Measurements from ENCODE around the gene RPE.

Gene RPE

DNA sequence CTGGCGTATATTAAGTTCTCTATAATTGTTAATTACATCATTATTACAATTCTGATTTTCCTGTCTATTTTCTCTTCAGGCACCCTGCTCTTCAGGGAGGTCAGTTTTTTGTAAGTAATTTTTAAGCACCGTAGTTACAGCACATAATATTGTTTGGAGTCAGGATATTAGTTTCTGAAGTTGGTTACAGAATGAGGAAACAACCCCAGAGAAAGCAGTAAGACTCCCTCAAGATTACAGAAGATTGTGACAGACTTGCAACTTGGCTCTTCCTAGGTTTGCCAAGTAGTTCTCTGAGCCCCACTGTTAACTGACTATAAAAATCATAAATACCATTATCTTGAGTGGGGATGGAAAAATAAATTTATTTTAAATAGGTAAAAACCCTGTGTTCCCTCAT, 921 bp downstream of the RPE start:
- TF ChIP-seq, protein P1, sequence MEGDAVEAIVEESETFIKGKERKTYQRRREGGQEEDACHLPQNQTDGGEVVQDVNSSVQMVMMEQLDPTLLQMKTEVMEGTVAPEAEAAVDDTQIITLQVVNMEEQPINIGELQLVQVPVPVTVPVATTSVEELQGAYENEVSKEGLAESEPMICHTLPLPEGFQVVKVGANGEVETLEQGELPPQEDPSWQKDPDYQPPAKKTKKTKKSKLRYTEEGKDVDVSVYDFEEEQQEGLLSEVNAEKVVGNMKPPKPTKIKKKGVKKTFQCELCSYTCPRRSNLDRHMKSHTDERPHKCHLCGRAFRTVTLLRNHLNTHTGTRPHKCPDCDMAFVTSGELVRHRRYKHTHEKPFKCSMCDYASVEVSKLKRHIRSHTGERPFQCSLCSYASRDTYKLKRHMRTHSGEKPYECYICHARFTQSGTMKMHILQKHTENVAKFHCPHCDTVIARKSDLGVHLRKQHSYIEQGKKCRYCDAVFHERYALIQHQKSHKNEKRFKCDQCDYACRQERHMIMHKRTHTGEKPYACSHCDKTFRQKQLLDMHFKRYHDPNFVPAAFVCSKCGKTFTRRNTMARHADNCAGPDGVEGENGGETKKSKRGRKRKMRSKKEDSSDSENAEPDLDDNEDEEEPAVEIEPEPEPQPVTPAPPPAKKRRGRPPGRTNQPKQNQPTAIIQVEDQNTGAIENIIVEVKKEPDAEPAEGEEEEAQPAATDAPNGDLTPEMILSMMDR (conservative IDR thresholded peaks at IDR 0.05): no peak
- peak overlapping the region; percentile 85; the same call in 1 of the 2 replicates for H3K27ac ChIP-seq

DNA sequence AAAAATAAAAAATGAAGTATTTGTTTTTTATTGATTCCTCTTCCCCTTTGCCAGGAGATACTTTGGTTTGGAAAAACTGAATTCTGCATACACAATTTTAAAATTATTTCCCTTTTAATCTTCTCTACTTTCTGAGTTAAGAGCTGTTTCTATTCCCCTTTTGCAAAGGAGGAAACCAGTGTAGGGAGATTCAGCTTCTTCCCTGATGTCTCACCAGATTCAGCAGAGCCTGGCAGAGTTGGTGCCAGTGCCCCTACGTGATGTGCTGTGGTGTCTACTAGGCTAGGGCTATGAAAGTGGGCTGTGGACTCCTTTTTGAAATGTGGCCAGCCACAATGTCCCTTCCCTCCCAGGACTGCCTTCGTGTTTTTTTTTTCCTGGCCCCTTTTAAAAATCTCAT, 2.4 kb downstream of the RPE start:
- TF ChIP-seq, protein P1 (conservative IDR thresholded peaks at IDR 0.05): no peak
- no peak overlapping the region for H3K27ac ChIP-seq

DNA sequence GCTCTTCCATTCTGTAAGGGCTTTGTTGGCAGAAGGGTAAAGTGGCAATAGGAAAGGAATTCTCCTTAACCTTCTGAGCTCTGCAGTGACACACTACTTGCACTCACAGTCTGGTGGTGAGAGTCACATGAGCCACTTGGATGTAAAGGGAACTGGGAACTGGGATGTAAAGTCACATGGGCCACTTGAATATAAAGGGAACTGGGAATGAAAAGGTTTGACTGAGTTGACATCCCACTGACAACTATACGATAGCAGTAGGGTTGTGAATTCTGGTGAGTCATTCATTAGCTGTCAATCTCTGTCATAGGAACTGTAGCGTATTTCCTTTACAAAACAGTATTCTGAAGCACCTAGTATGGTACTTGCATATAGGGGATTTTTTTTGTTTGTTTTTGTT, 5.5 kb downstream of the RPE start:
- TF ChIP-seq, protein P1 (conservative IDR thresholded peaks at IDR 0.05): no peak
- no peak overlapping the region for H3K27ac ChIP-seq

DNA sequence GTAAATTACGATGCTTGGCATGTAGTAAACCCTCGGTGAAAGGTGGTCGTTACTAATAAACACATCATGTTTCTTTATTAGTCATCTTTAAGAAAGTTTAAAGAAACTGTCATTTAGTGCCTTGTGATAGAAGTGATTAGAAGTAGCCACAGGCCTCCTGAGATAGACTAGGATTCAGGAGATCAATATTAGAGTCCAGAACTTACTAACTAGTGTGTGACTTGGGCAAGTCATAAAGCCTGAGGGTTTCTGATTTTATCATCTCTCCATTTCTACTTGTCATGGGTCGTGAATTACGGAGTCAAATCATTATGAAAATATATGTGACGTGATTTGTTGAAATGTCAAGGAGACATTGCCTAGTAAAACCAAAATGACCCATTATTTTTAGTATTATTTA, 6.7 kb downstream of the RPE start:
- 0 out of 2 replicates have a peak overlapping the region, but pooled peaks have one; percentile 4 for H3K27ac ChIP-seq
- TF ChIP-seq, protein P1 (conservative IDR thresholded peaks at IDR 0.05): no peak

DNA sequence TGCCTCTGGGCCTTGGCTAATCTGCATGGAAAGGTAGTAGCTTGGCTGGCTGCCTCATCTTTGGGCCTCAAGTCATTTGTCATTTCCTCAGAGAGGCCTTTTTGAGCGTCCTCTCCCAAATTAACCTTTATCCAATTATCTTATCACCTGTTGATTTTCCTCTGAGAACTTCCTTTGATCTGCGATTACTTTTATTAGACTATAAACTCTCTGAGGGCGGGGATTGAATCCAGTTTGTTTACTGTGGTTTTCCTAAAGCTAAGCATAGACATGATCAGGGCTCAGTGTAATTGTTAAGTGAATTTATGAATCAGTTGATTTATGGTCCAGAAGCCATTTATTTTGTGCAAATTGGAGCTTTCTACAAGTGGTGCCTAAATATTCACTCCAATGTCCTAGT, 7.5 kb downstream of the RPE start:
- H3K27ac ChIP-seq: no peak overlapping the region
- TF ChIP-seq, protein P1 (conservative IDR thresholded peaks at IDR 0.05): no peak

DNA sequence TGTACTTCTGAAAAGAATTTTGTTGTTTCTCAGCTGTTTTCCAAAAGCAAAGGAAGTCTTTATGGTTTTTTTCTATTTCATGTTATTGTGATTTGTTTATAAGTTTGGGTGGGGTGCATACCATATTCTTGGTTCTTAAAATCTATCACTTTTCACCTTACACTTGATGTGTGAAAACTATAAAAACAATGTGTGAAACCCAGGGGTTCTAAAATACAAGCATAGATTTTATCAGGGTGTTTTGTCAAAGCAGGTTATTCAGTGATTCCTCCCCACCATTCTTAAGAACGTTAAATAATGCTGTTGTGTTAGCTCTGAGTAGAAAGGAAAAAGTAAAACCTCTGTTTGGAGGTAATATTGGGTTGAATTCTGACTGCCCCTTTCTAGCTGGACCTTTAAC, 17.7 kb downstream of the RPE start:
- H3K27ac ChIP-seq: no peak overlapping the region
- TF ChIP-seq, protein P1 (conservative IDR thresholded peaks at IDR 0.05): no peak

DNA sequence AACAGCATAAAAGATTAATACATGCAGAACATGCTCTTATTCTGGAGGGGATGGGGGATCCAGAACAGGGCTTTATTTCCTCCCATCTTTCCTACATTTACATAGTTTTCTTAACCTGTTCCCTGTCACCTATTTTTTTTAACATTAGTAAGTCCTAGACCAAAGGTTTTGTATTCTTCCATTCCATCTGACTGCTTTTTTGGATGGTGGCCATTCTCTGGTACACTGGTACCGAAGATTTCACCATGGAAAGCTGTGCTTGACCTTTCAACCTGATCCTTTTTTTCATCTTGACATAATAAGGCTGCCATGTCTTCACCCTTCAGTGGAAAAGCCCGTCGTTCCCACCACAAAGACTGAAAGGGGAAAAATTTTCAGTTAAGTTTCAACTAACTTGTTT, 20.4 kb downstream of the RPE start:
- no peak overlapping the region for H3K27ac ChIP-seq
- TF ChIP-seq, protein P1 (conservative IDR thresholded peaks at IDR 0.05): no peak

DNA sequence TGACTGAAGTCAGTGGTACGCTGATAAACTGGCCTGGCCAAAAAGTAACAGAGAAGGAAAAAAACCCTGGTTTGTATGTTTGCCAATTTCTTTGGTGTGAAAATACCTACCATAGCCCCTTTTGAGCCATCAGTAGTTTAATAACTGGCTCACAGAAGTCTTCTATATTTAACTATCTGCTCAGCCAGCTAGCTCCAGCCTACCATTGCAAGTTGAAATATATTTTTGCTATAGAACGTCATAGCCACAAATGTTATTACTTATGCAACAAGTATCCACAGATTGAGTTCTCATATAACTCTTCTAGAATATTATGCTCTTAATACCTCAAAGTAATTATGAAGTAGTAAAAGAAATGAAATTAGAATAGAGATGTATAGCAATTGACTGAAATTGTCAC, 25.2 kb downstream of the RPE start:
- H3K27ac ChIP-seq: no peak overlapping the region
- TF ChIP-seq, protein P1 (conservative IDR thresholded peaks at IDR 0.05): no peak

Measured in VCaP (cell line).